H1 (cell line): Measurements from ENCODE around the gene CEP170. TPM values are rescaled to one million over a fixed set of nuclear protein-coding genes. Genes with fewer than 3 reads are reported as not detected.

Experiments
- CTCF ChIA-PET: fragments of 300-600 bp; sonication (Branson Sonifier 250); formaldehyde crosslinking; loops from one replicate; lab custom pipeline; 2021; ENCODE audit not compliant: partially characterized antibody; lab: Charles Lee
- POLR2A ChIA-PET: fragments of 300-600 bp; sonication (Branson Sonifier 250); formaldehyde crosslinking; loops from one replicate; lab custom pipeline; 2021; ENCODE audit warnings: inconsistent platforms; ENCODE audit not compliant: partially characterized antibody; lab: Charles Lee
- DNase-seq, 2 experiments: peaks; one replicate each; pipeline versions ENCODE4 v3.0.0 to v3.0.0-alpha.2; 2010 to 2022; ENCODE audit warnings: low spot score in 2 of 2, low read depth in 1 of 2, mixed read lengths in 1 of 2
- FAIRE-seq: peaks from 2 replicates; lab custom pipeline; 2011; peaks lifted over from hg19 to GRCh38; lab: Jason Lieb, UNC
- H2AFZ ChIP-seq: 2 replicates; pipeline ENCODE4 v1.8.1; 2012; ENCODE audit warnings: low read length, inconsistent platforms
- H2AK5ac ChIP-seq: 2 replicates; pipeline ENCODE4 v1.6.1; 2013; ENCODE audit warnings: low read depth, low read length
- H2BK120ac ChIP-seq: replicated peaks from 2 replicates; pipeline ENCODE3; 2013; ENCODE audit warnings: low read depth, low read length, inconsistent platforms
- H2BK12ac ChIP-seq: 2 replicates; pipeline ENCODE4 v1.6.1; 2013; ENCODE audit warnings: low read depth, low read length
- H2BK15ac ChIP-seq: 2 replicates; pipeline ENCODE4 v1.6.1; 2013; ENCODE audit warnings: low read length
- H2BK20ac ChIP-seq: 2 replicates; pipeline ENCODE4 v1.6.1; 2013; ENCODE audit warnings: low read length
- H2BK5ac ChIP-seq: 2 replicates; pipeline ENCODE4 v1.6.1; 2013; ENCODE audit warnings: low read depth, low read length
- H3K14ac ChIP-seq: 2 replicates; pipeline ENCODE4 v1.6.1; 2013; ENCODE audit warnings: inconsistent platforms; ENCODE audit not compliant: insufficient read length
- H3K18ac ChIP-seq: 2 replicates; pipeline ENCODE4 v1.6.1; 2013; ENCODE audit warnings: low read length; ENCODE audit errors: extremely low read depth
- H3K23ac ChIP-seq: 2 replicates; pipeline ENCODE4 v1.6.1; 2013; ENCODE audit warnings: inconsistent platforms; ENCODE audit not compliant: insufficient read length
- H3K23me2 ChIP-seq: 2 replicates; pipeline ENCODE4 v1.6.1; 2013; ENCODE audit warnings: low read depth, low read length
- H3K27ac ChIP-seq: 2 replicates; pipeline ENCODE4 v1.6.1; 2011; ENCODE audit warnings: low read depth, low read length, inconsistent platforms
- H3K27me3 ChIP-seq, 4 experiments: replicated peaks in 1 of 4; 1 replicate in 1 of 4; 2 replicates in 3 of 4; pipeline versions ENCODE4 v1.6.1 to v1.8.1; 2011 to 2013; ENCODE audit warnings: low read length in 3 of 4, mild to moderate bottlenecking in 3 of 4, inconsistent platforms in 2 of 4, mixed read lengths in 2 of 4, moderate library complexity in 1 of 4; ENCODE audit not compliant: control insufficient read depth in 3 of 4, insufficient read depth in 3 of 4; ENCODE audit errors: extremely low read depth in 1 of 4
- H3K36me3 ChIP-seq, 4 experiments: 2 replicates each; pipeline versions ENCODE4 v1.6.1 to v1.8.1; 2011 to 2013; ENCODE audit warnings: mild to moderate bottlenecking in 4 of 4, low read length in 3 of 4, moderate library complexity in 2 of 4, control low read depth in 1 of 4, inconsistent platforms in 1 of 4; ENCODE audit not compliant: insufficient read depth in 4 of 4, control insufficient read depth in 2 of 4
- H3K4ac ChIP-seq: replicated peaks from 2 replicates; pipeline ENCODE3; 2013; ENCODE audit warnings: low read length, low read depth, mixed read lengths, inconsistent platforms; ENCODE audit not compliant: insufficient read length
- H3K4me1 ChIP-seq, 4 experiments: replicated peaks in 1 of 4; 1 replicate in 1 of 4; 2 replicates in 3 of 4; pipeline versions ENCODE4 v1.6.1 to v1.8.1; 2011 to 2013; ENCODE audit warnings: low read length in 3 of 4, inconsistent platforms in 2 of 4, mixed read lengths in 1 of 4; ENCODE audit not compliant: insufficient read depth in 4 of 4, control insufficient read depth in 3 of 4
- H3K4me2 ChIP-seq, 2 experiments: 2 replicates each; pipeline versions ENCODE4 v1.6.1 to v1.8.1; 2011 to 2013; ENCODE audit warnings: low read depth in 2 of 2, low read length in 2 of 2, control low read depth in 1 of 2, inconsistent platforms in 1 of 2, mild to moderate bottlenecking in 1 of 2; ENCODE audit not compliant: insufficient read depth in 1 of 2
- H3K4me3 ChIP-seq, 4 experiments: fragments of 200-600, 300-600 bp in 1 of 4; sonication (generic), shearing (Covaris generic), sonication (Bioruptor Twin) in 1 of 4; 2 replicates each; pipeline versions ENCODE4 v1.5.1 to v1.8.1; 2011 to 2016; ENCODE audit warnings: low read length in 4 of 4, low read depth in 3 of 4, control low read depth in 2 of 4, inconsistent platforms in 2 of 4, mild to moderate bottlenecking in 2 of 4, mixed read lengths in 1 of 4, moderate library complexity in 1 of 4; ENCODE audit not compliant: insufficient read depth in 2 of 4; ENCODE audit errors: extremely low read depth in 1 of 4
- H3K56ac ChIP-seq: replicated peaks from 2 replicates; pipeline ENCODE3; 2013; ENCODE audit warnings: low read depth, mild to moderate bottlenecking, mixed read lengths, low read length, inconsistent platforms; ENCODE audit not compliant: insufficient read length
- H3K79me1 ChIP-seq: 2 replicates; pipeline ENCODE4 v1.6.1; 2013; ENCODE audit warnings: low read depth, low read length, control low read depth
- H3K79me2 ChIP-seq, 2 experiments: 2 replicates each; pipeline versions ENCODE4 v1.6.1 to v1.8.1; 2012 to 2013; ENCODE audit warnings: low read length in 2 of 2, mild to moderate bottlenecking in 2 of 2, inconsistent platforms in 1 of 2; ENCODE audit not compliant: insufficient read depth in 2 of 2, control insufficient read depth in 1 of 2
- H3K9ac ChIP-seq, 4 experiments: replicated peaks in 1 of 4; 1 replicate in 1 of 4; 2 replicates in 3 of 4; pipeline versions ENCODE4 v1.6.1 to v1.8.1; 2011 to 2013; ENCODE audit warnings: low read depth in 3 of 4, low read length in 3 of 4, control low read depth in 2 of 4, mild to moderate bottlenecking in 2 of 4, moderate library complexity in 2 of 4, inconsistent platforms in 1 of 4; ENCODE audit errors: extremely low read depth in 1 of 4
- H3K9me3 ChIP-seq, 2 experiments: 2 replicates each; pipeline versions ENCODE4 v1.6.1 to v1.8.1; 2012 to 2013; ENCODE audit warnings: mild to moderate bottlenecking in 2 of 2, moderate library complexity in 2 of 2, control low read depth in 1 of 2, inconsistent platforms in 1 of 2, low read depth in 1 of 2, low read length in 1 of 2, mixed read lengths in 1 of 2; ENCODE audit not compliant: insufficient read depth in 2 of 2
- H4K20me1 ChIP-seq, 2 experiments: replicated peaks in 1 of 2; 2 replicates each; pipeline versions ENCODE3 to v1.8.1; 2011 to 2013; ENCODE audit warnings: inconsistent platforms in 2 of 2, low read length in 2 of 2, mild to moderate bottlenecking in 1 of 2; ENCODE audit not compliant: insufficient read depth in 2 of 2, control insufficient read depth in 1 of 2
- H4K5ac ChIP-seq: 2 replicates; pipeline ENCODE4 v1.6.1; 2013; ENCODE audit warnings: low read length, low read depth, mixed read lengths, inconsistent platforms; ENCODE audit not compliant: insufficient read length
- H4K8ac ChIP-seq: 2 replicates; pipeline ENCODE4 v1.8.0; 2013; ENCODE audit warnings: mild to moderate bottlenecking, moderate library complexity, low read length, inconsistent platforms; ENCODE audit not compliant: insufficient read depth; ENCODE audit errors: extremely low read depth
- H4K91ac ChIP-seq: replicated peaks from 2 replicates; pipeline ENCODE3; 2013; ENCODE audit warnings: low read length, mixed read lengths, inconsistent platforms; ENCODE audit not compliant: insufficient read length
- JUND ChIP-seq: IDR thresholded peaks from 2 replicates; pipeline ENCODE4 v1.6.1; 2011; ENCODE audit warnings: mild to moderate bottlenecking, improper control_type of control experiment, low read length
- TAF1 ChIP-seq: IDR thresholded peaks from 2 replicates; pipeline ENCODE4 v1.6.1; 2011; ENCODE audit warnings: mild to moderate bottlenecking, low read depth, low read length
- WGBS, 2 experiments: shearing (Covaris generic) in 1 of 2; methylation state at CpG; one replicate each; pipeline versions ENCODE4 v1.1.6 to v1.1.7; 2013 to 2015; ENCODE audit warnings: low lambda C conversion rate in 2 of 2, mixed read lengths in 2 of 2, inconsistent platforms in 1 of 2, low coverage in 1 of 2, missing lambda C conversion rate in 1 of 2; ENCODE audit not compliant: insufficient replicate concordance in 2 of 2, insufficient coverage in 1 of 2, insufficient read length in 1 of 2; ENCODE audit errors: extremely low coverage in 1 of 2, missing lambda C conversion rate in 1 of 2; 5-methylcytosine and 5-hydroxymethylcytosine counted together
- polyA plus RNA-seq, 7 experiments: library from polyadenylated mRNA; depleted of rRNA in 3 of 7; stranded (reverse) in 5 of 7; unstranded in 2 of 7; fragments of >200 nt in 5 of 7; fragments of 200-250 nt in 2 of 7; gene quantifications; 1 replicate in 5 of 7; 2 replicates in 1 of 7; 4 replicates in 1 of 7; pipeline versions ENCODE4 v1.2.1 to v1.2.3, GENCODE V29; 2011 to 2013; ENCODE audit warnings: missing spikeins in 2 of 7, mixed read lengths in 2 of 7
- total RNA-seq: library from RNA; stranded (reverse); fragmentation: NEBNext Ultra II Directional; extraction: Animal tissue kit (Norgen Biotek cat#: 25700); gene quantifications from 2 replicates; pipeline ENCODE4 v1.2.1, GENCODE V29; 2021

Gene CEP170
- total and polyA plus RNA-seq, 2 of the 8 experiments (the other 6 are each of a cell fraction or from before 2014, with no cell fraction given), result 33.1 to 97.2 TPM

DNA sequence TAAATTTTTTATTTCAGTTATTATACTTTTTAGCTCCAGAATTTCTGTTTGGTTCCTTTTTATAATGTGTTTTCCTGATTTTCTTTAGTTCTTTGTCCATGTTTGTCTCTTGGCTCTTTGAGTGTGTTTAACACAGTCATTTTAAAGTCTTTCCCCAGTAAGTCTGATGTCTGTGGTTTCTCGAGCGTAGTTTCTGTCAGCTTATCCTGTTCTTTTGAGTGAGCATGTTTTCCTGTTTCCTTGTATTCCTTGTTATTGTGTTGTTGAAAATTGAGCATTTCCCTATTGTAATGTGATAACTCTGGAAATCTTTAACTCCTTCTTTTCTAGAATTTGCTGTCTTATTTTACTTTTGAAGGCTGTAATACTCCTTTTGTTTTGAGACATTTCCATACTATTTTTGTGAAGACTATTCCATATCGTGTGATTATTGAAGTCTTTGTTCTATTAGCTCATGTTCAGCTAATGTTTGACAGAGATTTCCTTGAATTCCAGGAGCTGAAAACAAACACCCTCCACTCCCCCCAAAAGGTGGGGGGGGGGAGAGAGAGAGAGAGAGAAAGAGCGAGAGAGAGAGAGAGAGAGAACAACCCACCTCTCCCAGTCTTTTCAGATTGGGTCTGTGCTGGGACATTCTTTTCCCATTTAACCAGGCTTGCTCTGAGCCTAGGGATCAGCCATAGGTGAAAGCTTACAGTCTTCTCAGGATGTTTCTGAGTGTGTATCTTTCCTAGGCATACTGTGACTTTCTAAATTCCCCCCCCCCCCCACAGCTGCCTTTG lies 39.1 kb upstream of the CEP170 start:
- no peak overlapping the region for H3K4me3 ChIP-seq
- no peaks in the 10 kb centered on the region for H3K23me2 ChIP-seq
- peaks cover 0 to 1% of the 10 kb centered on the region in 2 experiments for H4K20me1 ChIP-seq
- no peak overlapping the region for H2BK15ac ChIP-seq
- no peak overlapping the region for H4K8ac ChIP-seq
- H3K18ac ChIP-seq, result no peak overlapping the region
- no peak overlapping the region for H2AFZ ChIP-seq
- ChIA-PET POLR2A (no interaction called here), CTCF (interaction anchor here (0.6 kb wide), 1 partner anchor 8 kb away, joined by 3 read pairs; no protein-coding TSS in a partner anchor)
- H3K27ac ChIP-seq, result no peak overlapping the region
- WGBS, 2 experiments, result 75% methylated on average over 3 of the region's 4 CpGs; no CpG with 5 or more reads in 1 of the 2 experiments
- TF ChIP-seq JUND (peak; percentile 74), TAF1 (no peak)
- FAIRE-seq, result no peak
- H2BK12ac ChIP-seq, result no peak overlapping the region
- no peak overlapping the region for H2BK20ac ChIP-seq
- no peaks in the 10 kb centered on the region for H3K9me3 ChIP-seq
- H3K4ac ChIP-seq, result no peak overlapping the region
- no peak overlapping the region for H2BK120ac ChIP-seq
- no peak overlapping the region for H3K56ac ChIP-seq
- no peak overlapping the region for H3K14ac ChIP-seq
- no peaks in the 10 kb centered on the region for H3K36me3 ChIP-seq
- no peak overlapping the region for H3K9ac ChIP-seq
- no peak overlapping the region for H3K23ac ChIP-seq
- no peak overlapping the region for H3K4me2 ChIP-seq
- no peak overlapping the region for H4K5ac ChIP-seq
- H3K27me3 ChIP-seq, result no peaks in the 10 kb centered on the region
- H2BK5ac ChIP-seq, result no peak overlapping the region
- no peak overlapping the region for H2AK5ac ChIP-seq
- H4K91ac ChIP-seq, result no peak overlapping the region
- no peaks in the 10 kb centered on the region for H3K79me2 ChIP-seq
- no peaks in the 10 kb centered on the region for H3K79me1 ChIP-seq
- peaks cover 0 to 4% (median 0%) of the 10 kb centered on the region in 4 experiments; a peak in 1 of 7 replicates for H3K4me1 ChIP-seq
- DNase-seq, result no peak
